ENCODE data around the gene PKP1.

- no peak for TF ChIP-seq CTCF (conservative IDR thresholded peaks at IDR 0.05)
- TF ChIP-seq ZFX (IDR thresholded peaks at IDR 0.05), result no peak
These were observed 39.6 kb downstream of the PKP1 start for GRCh38 chr1:201322653-201323510.

Measured in C4-2B (cell line).